SK-N-SH treated with all-trans-retinoic acid at 6 μM for 48 hours (cell line): Measurements from ENCODE around the gene KCNT1.

Experiments used
- ATAC-seq: fragments of 200-7000 bp; cut with Tn5 transposase; 3 replicates; pipeline ENCODE4 v1.9.1; 2020; ENCODE audit warnings: mild to moderate bottlenecking, moderate library complexity
- ARNTL ChIP-seq: fragments of 450-650 bp; formaldehyde crosslinking; IDR thresholded peaks from 2 replicates; pipeline ENCODE4 v1.5.0; 2020; ENCODE audit warnings: low read depth, mild to moderate bottlenecking, moderate library complexity, borderline replicate concordance
- BACH2 ChIP-seq: fragments of 250-450 bp; sonication (Bioruptor Pico); IDR thresholded peaks from 2 replicates; pipeline ENCODE4 v1.9.0; 2021; ENCODE audit warnings: mild to moderate bottlenecking, borderline replicate concordance
- CSDC2 ChIP-seq: fragments of 250-450 bp; sonication (Bioruptor Pico); IDR thresholded peaks from 2 replicates; pipeline ENCODE4 v1.5.0; 2020; ENCODE audit warnings: mild to moderate bottlenecking, moderate library complexity
- ESRRG ChIP-seq: fragments of 250-450 bp; sonication (Bioruptor Pico); IDR thresholded peaks from 2 replicates; pipeline ENCODE4 v1.6.1; 2021; ENCODE audit warnings: mild to moderate bottlenecking
- GLIS3 ChIP-seq: fragments of 250-450 bp; sonication (Bioruptor Pico); IDR thresholded peaks from 2 replicates; pipeline ENCODE4 v1.5.0; 2020; ENCODE audit warnings: mild to moderate bottlenecking, moderate library complexity
- OSR1 ChIP-seq: fragments of 250-450 bp; sonication (Bioruptor Pico); IDR thresholded peaks from 2 replicates; pipeline ENCODE4 v1.8.0; 2022; ENCODE audit warnings: moderate library complexity, mild to moderate bottlenecking, inconsistent platforms
- PPARA ChIP-seq: fragments of 250-450 bp; sonication (Bioruptor Pico); IDR thresholded peaks from 2 replicates; pipeline ENCODE4 v1.5.0; 2020; ENCODE audit warnings: mild to moderate bottlenecking, borderline replicate concordance
- RARB ChIP-seq: fragments of 250-450 bp; sonication (Bioruptor Pico); IDR thresholded peaks from 2 replicates; pipeline ENCODE4 v1.8.0; 2021; ENCODE audit warnings: mild to moderate bottlenecking, moderate library complexity
- SNAI2 ChIP-seq: fragments of 250-450 bp; sonication (Bioruptor Pico); IDR thresholded peaks from 2 replicates; pipeline ENCODE4 v1.5.0; 2020; ENCODE audit warnings: mild to moderate bottlenecking, moderate library complexity
- TCF4 ChIP-seq: fragments of 250-450 bp; sonication (Bioruptor Pico); IDR thresholded peaks from 2 replicates; pipeline ENCODE4 v1.8.0; 2021; ENCODE audit warnings: mild to moderate bottlenecking, moderate library complexity, borderline replicate concordance
- TOX ChIP-seq: fragments of 250-450 bp; sonication (Bioruptor Pico); IDR thresholded peaks from 2 replicates; pipeline ENCODE4 v1.8.0; 2021; ENCODE audit warnings: mild to moderate bottlenecking, moderate library complexity, borderline replicate concordance
- ZFP3 ChIP-seq: fragments of 250-450 bp; sonication (Bioruptor Pico); IDR thresholded peaks from 2 replicates; pipeline ENCODE4 v1.5.0; 2020; ENCODE audit warnings: mild to moderate bottlenecking, moderate library complexity
- ZFP30 ChIP-seq: fragments of 450-650 bp; formaldehyde crosslinking; IDR thresholded peaks from 2 replicates; pipeline ENCODE4 v1.5.0; 2022; ENCODE audit warnings: mild to moderate bottlenecking, moderate library complexity
- ZNF565 ChIP-seq: fragments of 450-650 bp; formaldehyde crosslinking; conservative IDR thresholded peaks from 2 replicates; pipeline ENCODE4 v1.5.0; 2020; ENCODE audit warnings: low read depth, mild to moderate bottlenecking, moderate library complexity
- ZNF70 ChIP-seq: fragments of 450-650 bp; formaldehyde crosslinking; IDR thresholded peaks from 2 replicates; pipeline ENCODE4 v1.5.0; 2020; ENCODE audit warnings: mild to moderate bottlenecking, moderate library complexity
- ZNF8 ChIP-seq: fragments of 450-650 bp; formaldehyde crosslinking; IDR thresholded peaks from 2 replicates; pipeline ENCODE4 v1.5.0; 2020; ENCODE audit warnings: mild to moderate bottlenecking, moderate library complexity
- TF ChIP-seq, protein P1 (sequence below): fragments of 250-450 bp; sonication (Bioruptor Pico); IDR thresholded peaks from 2 replicates; pipeline ENCODE4 v1.5.1; 2021; ENCODE audit warnings: mild to moderate bottlenecking, moderate library complexity
- TF ChIP-seq, protein P2 (sequence below): fragments of 250-450 bp; sonication (Bioruptor Pico); IDR thresholded peaks from 2 replicates; pipeline ENCODE4 v1.8.0; 2021; ENCODE audit warnings: low read depth, mild to moderate bottlenecking, moderate library complexity, borderline replicate concordance
- TF ChIP-seq, protein P3 (sequence below): fragments of 250-450 bp; sonication (Bioruptor Pico); IDR thresholded peaks from 2 replicates; pipeline ENCODE4 v1.8.0; 2020; ENCODE audit warnings: mild to moderate bottlenecking, moderate library complexity, borderline replicate concordance
- TF ChIP-seq, protein P4 (sequence below): fragments of 250-450 bp; sonication (Bioruptor Pico); IDR thresholded peaks from 2 replicates; pipeline ENCODE4 v1.5.0; 2020; ENCODE audit warnings: mild to moderate bottlenecking, moderate library complexity
- TF ChIP-seq, protein P5 (sequence below): fragments of 250-450 bp; sonication (Bioruptor Pico); IDR thresholded peaks from 2 replicates; pipeline ENCODE4 v1.5.1; 2020; ENCODE audit warnings: low read depth, mild to moderate bottlenecking, moderate library complexity

The KCNT1 gene

DNA sequence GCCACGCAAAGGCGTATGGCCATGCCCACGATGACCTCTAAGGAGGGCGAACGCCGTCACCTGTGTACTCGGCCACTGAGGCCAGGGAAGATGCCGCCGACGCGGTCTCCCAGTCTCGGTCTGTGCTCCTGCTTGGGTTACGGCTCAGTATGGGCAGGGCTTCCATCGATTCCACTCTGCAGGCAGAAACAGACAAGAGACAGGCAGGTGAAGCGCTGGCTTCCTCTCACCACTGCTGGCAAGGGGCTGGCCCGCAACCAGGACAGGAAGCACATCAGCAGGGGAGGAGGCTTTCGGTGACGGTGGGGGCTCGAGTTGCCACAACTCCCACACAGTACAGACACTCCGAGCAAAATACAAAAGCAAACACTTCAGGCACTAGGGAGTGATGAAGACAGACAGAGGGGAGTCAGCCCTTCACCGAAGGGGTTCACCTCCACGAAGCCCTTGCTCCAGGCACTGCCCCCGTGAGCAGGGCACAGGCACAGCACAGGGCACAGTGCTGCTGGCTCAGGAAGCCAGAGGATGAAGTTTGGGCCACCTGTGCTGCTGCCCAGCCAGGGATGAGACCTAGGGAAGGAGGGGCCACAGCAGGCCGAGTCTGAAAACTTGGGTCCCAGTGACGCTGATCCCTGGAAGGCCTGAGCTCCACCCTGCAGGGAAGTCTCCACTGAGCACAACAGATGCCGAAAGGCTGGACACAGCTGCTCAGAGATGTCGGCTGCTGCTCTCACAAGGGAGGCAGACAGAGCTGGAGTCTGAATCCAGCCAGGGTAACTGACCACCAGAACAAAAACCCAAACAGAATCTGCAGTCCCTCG lies 114.1 kb downstream of the KCNT1 start:
- no peak for TF ChIP-seq GLIS3 (CRISPR knock-in tag)
- no peak for TF ChIP-seq ZNF70 (CRISPR knock-in tag)
- TF ChIP-seq, protein P1, sequence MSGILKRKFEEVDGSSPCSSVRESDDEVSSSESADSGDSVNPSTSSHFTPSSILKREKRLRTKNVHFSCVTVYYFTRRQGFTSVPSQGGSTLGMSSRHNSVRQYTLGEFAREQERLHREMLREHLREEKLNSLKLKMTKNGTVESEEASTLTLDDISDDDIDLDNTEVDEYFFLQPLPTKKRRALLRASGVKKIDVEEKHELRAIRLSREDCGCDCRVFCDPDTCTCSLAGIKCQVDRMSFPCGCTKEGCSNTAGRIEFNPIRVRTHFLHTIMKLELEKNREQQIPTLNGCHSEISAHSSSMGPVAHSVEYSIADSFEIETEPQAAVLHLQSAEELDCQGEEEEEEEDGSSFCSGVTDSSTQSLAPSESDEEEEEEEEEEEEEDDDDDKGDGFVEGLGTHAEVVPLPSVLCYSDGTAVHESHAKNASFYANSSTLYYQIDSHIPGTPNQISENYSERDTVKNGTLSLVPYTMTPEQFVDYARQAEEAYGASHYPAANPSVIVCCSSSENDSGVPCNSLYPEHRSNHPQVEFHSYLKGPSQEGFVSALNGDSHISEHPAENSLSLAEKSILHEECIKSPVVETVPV (CRISPR knock-in tag) = no peak
- no peak for TF ChIP-seq SNAI2 (CRISPR knock-in tag)
- TF ChIP-seq RARB (CRISPR knock-in tag) = no peak
- no peak for TF ChIP-seq ZNF8 (CRISPR knock-in tag)
- no peak for TF ChIP-seq ZFP30 (CRISPR knock-in tag)
- ATAC-seq = no peak

DNA sequence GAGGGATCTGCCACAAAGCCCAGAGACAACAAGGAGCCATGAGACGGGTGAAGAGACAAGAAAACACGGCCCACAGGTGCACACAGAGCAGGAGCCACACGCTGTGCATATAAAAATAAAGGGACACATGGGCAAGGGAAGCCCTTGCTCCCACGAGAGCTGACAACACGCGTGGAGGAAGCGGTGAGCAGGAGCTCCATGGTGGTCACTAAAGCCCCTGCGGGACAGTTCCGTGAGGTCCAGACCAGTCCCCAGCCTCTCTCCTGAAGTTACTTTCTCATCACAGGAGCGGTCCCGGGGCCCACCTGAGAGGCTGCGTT lies 114.6 kb downstream of the KCNT1 start:
- TF ChIP-seq ZFP3 = no peak
- no peak for TF ChIP-seq ZNF70 (CRISPR knock-in tag)
- no peak for TF ChIP-seq GLIS3 (CRISPR knock-in tag)
- no peak for TF ChIP-seq BACH2 (CRISPR knock-in tag)
- TF ChIP-seq ESRRG (CRISPR knock-in tag) = no peak
- TF ChIP-seq, protein P2, sequence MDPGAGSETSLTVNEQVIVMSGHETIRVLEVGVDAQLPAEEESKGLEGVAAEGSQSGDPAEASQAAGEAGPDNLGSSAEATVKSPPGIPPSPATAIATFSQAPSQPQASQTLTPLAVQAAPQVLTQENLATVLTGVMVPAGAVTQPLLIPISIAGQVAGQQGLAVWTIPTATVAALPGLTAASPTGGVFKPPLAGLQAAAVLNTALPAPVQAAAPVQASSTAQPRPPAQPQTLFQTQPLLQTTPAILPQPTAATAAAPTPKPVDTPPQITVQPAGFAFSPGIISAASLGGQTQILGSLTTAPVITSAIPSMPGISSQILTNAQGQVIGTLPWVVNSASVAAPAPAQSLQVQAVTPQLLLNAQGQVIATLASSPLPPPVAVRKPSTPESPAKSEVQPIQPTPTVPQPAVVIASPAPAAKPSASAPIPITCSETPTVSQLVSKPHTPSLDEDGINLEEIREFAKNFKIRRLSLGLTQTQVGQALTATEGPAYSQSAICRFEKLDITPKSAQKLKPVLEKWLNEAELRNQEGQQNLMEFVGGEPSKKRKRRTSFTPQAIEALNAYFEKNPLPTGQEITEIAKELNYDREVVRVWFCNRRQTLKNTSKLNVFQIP (CRISPR knock-in tag) = no peak
- TF ChIP-seq ARNTL (CRISPR knock-in tag) = no peak
- no peak for TF ChIP-seq TOX (CRISPR knock-in tag)
- TF ChIP-seq, protein P3, sequence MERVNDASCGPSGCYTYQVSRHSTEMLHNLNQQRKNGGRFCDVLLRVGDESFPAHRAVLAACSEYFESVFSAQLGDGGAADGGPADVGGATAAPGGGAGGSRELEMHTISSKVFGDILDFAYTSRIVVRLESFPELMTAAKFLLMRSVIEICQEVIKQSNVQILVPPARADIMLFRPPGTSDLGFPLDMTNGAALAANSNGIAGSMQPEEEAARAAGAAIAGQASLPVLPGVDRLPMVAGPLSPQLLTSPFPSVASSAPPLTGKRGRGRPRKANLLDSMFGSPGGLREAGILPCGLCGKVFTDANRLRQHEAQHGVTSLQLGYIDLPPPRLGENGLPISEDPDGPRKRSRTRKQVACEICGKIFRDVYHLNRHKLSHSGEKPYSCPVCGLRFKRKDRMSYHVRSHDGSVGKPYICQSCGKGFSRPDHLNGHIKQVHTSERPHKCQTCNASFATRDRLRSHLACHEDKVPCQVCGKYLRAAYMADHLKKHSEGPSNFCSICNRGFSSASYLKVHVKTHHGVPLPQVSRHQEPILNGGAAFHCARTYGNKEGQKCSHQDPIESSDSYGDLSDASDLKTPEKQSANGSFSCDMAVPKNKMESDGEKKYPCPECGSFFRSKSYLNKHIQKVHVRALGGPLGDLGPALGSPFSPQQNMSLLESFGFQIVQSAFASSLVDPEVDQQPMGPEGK (CRISPR knock-in tag) = no peak
- ATAC-seq = no peak

DNA sequence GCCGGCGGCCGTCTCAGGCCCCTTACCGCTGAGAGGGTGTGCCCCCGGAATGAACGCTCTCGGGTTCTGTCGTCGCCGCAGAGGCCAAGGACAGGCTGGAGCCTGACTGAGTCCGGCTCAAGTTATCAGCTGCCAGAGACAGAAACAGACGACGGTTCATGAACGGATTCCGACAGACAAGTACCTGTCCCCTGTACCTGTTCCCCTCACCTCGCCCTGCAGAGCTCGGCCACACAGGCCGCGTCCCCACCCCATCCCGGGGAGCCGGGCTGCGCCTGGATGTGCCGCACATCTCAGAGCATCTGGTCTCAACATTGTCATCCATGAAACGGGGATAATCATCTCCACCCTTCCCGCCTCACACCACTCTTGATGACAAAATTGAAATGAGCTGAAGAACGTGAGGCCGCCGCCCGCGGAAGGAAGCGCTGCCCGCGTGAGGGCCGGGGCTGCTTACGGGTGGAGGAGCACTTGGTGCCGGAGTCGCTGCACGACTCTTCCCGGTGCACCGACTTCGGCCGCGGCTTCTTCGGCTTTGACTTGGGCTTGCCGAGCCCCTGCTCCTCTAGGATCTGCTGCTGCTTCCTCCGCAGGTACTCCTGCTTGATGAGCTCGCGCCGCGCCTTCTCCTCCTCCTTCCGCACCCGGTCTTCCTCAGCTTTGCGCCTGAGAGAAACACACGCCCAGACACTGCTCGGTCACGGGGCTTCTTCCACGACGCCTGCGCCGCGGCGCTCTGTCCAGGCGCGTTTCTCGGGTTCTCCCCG lies 116.1 kb downstream of the KCNT1 start:
- ATAC-seq = no peak
- no peak for TF ChIP-seq ZFP3
- TF ChIP-seq CSDC2 = no peak
- TF ChIP-seq TOX (CRISPR knock-in tag) = no peak
- TF ChIP-seq, protein P2 (CRISPR knock-in tag) = no peak
- TF ChIP-seq ZNF565 = no peak
- no peak for TF ChIP-seq TCF4
- no peak for TF ChIP-seq ESRRG (CRISPR knock-in tag)
- TF ChIP-seq, protein P4, sequence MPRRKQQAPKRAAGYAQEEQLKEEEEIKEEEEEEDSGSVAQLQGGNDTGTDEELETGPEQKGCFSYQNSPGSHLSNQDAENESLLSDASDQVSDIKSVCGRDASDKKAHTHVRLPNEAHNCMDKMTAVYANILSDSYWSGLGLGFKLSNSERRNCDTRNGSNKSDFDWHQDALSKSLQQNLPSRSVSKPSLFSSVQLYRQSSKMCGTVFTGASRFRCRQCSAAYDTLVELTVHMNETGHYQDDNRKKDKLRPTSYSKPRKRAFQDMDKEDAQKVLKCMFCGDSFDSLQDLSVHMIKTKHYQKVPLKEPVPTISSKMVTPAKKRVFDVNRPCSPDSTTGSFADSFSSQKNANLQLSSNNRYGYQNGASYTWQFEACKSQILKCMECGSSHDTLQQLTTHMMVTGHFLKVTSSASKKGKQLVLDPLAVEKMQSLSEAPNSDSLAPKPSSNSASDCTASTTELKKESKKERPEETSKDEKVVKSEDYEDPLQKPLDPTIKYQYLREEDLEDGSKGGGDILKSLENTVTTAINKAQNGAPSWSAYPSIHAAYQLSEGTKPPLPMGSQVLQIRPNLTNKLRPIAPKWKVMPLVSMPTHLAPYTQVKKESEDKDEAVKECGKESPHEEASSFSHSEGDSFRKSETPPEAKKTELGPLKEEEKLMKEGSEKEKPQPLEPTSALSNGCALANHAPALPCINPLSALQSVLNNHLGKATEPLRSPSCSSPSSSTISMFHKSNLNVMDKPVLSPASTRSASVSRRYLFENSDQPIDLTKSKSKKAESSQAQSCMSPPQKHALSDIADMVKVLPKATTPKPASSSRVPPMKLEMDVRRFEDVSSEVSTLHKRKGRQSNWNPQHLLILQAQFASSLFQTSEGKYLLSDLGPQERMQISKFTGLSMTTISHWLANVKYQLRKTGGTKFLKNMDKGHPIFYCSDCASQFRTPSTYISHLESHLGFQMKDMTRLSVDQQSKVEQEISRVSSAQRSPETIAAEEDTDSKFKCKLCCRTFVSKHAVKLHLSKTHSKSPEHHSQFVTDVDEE (CRISPR knock-in tag) = no peak
- no peak for TF ChIP-seq RARB (CRISPR knock-in tag)
- no peak for TF ChIP-seq OSR1 (CRISPR knock-in tag)
- no peak for TF ChIP-seq ZNF8 (CRISPR knock-in tag)
- TF ChIP-seq, protein P1 (CRISPR knock-in tag) = no peak
- TF ChIP-seq PPARA (CRISPR knock-in tag) = no peak
- TF ChIP-seq SNAI2 (CRISPR knock-in tag) = no peak
- no peak for TF ChIP-seq ZFP30 (CRISPR knock-in tag)
- TF ChIP-seq, protein P5, sequence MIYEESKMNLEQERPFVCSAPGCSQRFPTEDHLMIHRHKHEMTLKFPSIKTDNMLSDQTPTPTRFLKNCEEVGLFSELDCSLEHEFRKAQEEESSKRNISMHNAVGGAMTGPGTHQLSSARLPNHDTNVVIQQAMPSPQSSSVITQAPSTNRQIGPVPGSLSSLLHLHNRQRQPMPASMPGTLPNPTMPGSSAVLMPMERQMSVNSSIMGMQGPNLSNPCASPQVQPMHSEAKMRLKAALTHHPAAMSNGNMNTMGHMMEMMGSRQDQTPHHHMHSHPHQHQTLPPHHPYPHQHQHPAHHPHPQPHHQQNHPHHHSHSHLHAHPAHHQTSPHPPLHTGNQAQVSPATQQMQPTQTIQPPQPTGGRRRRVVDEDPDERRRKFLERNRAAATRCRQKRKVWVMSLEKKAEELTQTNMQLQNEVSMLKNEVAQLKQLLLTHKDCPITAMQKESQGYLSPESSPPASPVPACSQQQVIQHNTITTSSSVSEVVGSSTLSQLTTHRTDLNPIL = no peak
